NCI-H1092 treated with DMSO at 0.1 percent for 48 hours (cell line): ENCODE data around the gene SPATA9.

Experiments
- DNase-seq: peaks from one replicate; lab custom pipeline; 2025; lab: John Stamatoyannopoulos, UW

SPATA9 gene

GRCh38 chr5:95682891-95683290 lies at the start of gene SPATA9:
Gene SPATA9, minus strand, starts transcription at chr5:95682991. Its CDS starts 137 bp downstream, at chr5:95682854.
- no peak for DNase-seq

GRCh38 chr5:95731571-95732554 lies 49.1 kb upstream of the SPATA9 start:
- DNase-seq, result peak; percentile 48

GRCh38 chr5:95730730-95731570 lies 48.2 kb upstream of the SPATA9 start, which contains the start of gene RHOBTB3:
Gene RHOBTB3, plus strand, starts transcription at chr5:95731336. Its CDS starts 347 bp downstream, at chr5:95731683.
- peak; percentile 80 for DNase-seq

GRCh38 chr5:95730011-95730700 lies 47.4 kb upstream of the SPATA9 start:
- DNase-seq, result peak; percentile 26

- DNase-seq, result no peak
These were observed 46.6 kb upstream of the SPATA9 start for GRCh38 chr5:95729115-95730010.

- DNase-seq, result no peak
These were observed 45.8 kb upstream of the SPATA9 start for GRCh38 chr5:95728494-95729114.

GRCh38 chr5:95727764-95728191 lies 45.0 kb upstream of the SPATA9 start:
- no peak for DNase-seq

- no peak for DNase-seq
These were observed 44.3 kb upstream of the SPATA9 start for GRCh38 chr5:95726811-95727763.

GRCh38 chr5:95725937-95726810 lies 43.4 kb upstream of the SPATA9 start:
- no peak for DNase-seq

- no peak for DNase-seq
These were observed 42.5 kb upstream of the SPATA9 start for GRCh38 chr5:95725071-95725820.

GRCh38 chr5:95723632-95724369 lies 41.0 kb upstream of the SPATA9 start:
- no peak for DNase-seq

- no peak for DNase-seq
These were observed 38.9 kb upstream of the SPATA9 start for GRCh38 chr5:95721582-95722295.

GRCh38 chr5:95720094-95720786 lies 37.4 kb upstream of the SPATA9 start:
- DNase-seq, result no peak

- no peak for DNase-seq
These were observed 35.9 kb upstream of the SPATA9 start for GRCh38 chr5:95718738-95719137.

GRCh38 chr5:95718203-95718602 lies 35.4 kb upstream of the SPATA9 start:
- no peak for DNase-seq
